ENCODE results near the gene COL8A1. TPM values are rescaled to one million over a fixed set of nuclear protein-coding genes. Genes with fewer than 3 reads are reported as not detected.

COL8A1 gene
- total and polyA plus RNA-seq, 2 donors (not counting 1 experiment from before 2014, with no cell fraction given): 0.12 TPM; not detected in 1

- Mint-ChIP-seq H3K4me1 (no peaks in the 10 kb centered on the region), H3K4me3 (no peak overlapping the region), H3K27me3 (peaks cover 4% of the 10 kb centered on the region), H3K27ac (no peak overlapping the region), H3K9me3 (ENCODE audit: insufficient read depth) (no peaks in the 10 kb centered on the region)
- no peak for DNase-seq
- ChIA-PET CTCF (no interaction called here), POLR2A (no interaction called here)
- intact Hi-C loops (cut with micrococcal nuclease): no loop called here
- Histone ChIP-seq H3K36me3 (replicated peaks in 1 of 2; ENCODE audit: control extremely low read depth in 1 of 2, control insufficient read depth in 1 of 2, extremely low read depth in 1 of 2, insufficient read depth in 2 of 2, low read length in 1 of 2) (no peaks in the 10 kb centered on the region), H2AFZ (ENCODE audit: insufficient read depth, low read depth, low read length, poor library complexity, severe bottlenecking) (no peak overlapping the region), H3K9me3 (ENCODE audit: control extremely low read depth in 1 of 3, control insufficient read depth in 2 of 3, insufficient read depth in 1 of 3, low read length in 2 of 3) (no peaks in the 10 kb centered on the region), H4K20me1 (ENCODE audit: control insufficient read depth, insufficient read depth, low read length, poor library complexity, severe bottlenecking) (no peaks in the 10 kb centered on the region), H3K4me1 (ENCODE audit: control insufficient read depth in 2 of 2, insufficient read depth in 2 of 2, low read length in 2 of 2) (no peaks in the 10 kb centered on the region), H3K79me2 (ENCODE audit: control insufficient read depth, insufficient read depth, low read length) (no peaks in the 10 kb centered on the region), H3K27ac (ENCODE audit: low read length in 2 of 2) (no peak overlapping the region), H3K9ac (ENCODE audit: low read length) (no peak overlapping the region), H3K4me2 (replicated peaks; ENCODE audit: low read depth, low read length, poor library complexity, severe bottlenecking) (no peak overlapping the region), H3K4me3 (ENCODE audit: control extremely low read depth in 1 of 5, extremely low read depth in 1 of 5, insufficient read depth in 1 of 5, low read depth in 2 of 5, low read length in 4 of 5) (no peak overlapping the region), H3K27me3 (replicated peaks in 1 of 4; ENCODE audit: control extremely low read depth in 1 of 4, control insufficient read depth in 3 of 4, insufficient read depth in 4 of 4, low read length in 3 of 4) (no peaks in the 10 kb centered on the region)
- ATAC-seq (ENCODE audit: low read depth): no peak
- 100% methylated on average over 1 of the region's 4 CpGs for WGBS (ENCODE audit: insufficient coverage)
- no peak for TF ChIP-seq EZH2 (IDR thresholded peaks at IDR 0.05; ENCODE audit: borderline replicate concordance, insufficient read depth, low read depth, low read length, poor library complexity, severe bottlenecking)
- no peak for TF ChIP-seq CTCF (IDR thresholded peaks at IDR 0.05)
These were observed 10.1 kb downstream of the COL8A1 start for GRCh38 chr3:99648516-99648915.

DNA sequence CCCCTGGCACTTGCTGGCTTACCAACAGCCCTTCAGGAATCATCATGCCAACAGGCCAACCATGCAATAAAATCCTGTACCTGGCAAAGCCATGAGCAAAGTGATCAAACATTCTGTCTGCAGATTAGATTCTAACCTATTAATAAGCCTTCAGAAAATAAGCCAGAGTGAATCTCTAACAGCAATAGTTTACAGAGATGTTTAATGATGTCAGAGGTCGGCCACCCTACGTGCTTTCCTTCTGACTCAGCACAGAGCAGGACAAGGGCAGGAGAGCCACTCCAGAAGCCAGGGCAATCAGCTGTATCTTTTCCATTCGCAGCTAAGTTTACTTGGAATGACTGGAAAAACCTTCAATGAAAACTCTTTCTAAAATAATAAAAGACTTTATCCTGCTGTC, 13.1 kb downstream of the COL8A1 start:
- H3K27me3 Mint-ChIP-seq: no peaks in the 10 kb centered on the region
- Histone ChIP-seq H3K4me2 (replicated peaks; ENCODE audit: low read depth, low read length, poor library complexity, severe bottlenecking) (no peak overlapping the region), H3K4me3 (ENCODE audit: control extremely low read depth in 1 of 5, extremely low read depth in 1 of 5, insufficient read depth in 1 of 5, low read depth in 2 of 5, low read length in 4 of 5) (no peak overlapping the region), H3K27ac (ENCODE audit: low read length in 2 of 2) (no peak overlapping the region), H3K4me1 (ENCODE audit: control insufficient read depth in 2 of 2, insufficient read depth in 2 of 2, low read length in 2 of 2) (no peaks in the 10 kb centered on the region), H3K9me3 (ENCODE audit: control extremely low read depth in 1 of 3, control insufficient read depth in 2 of 3, insufficient read depth in 1 of 3, low read length in 2 of 3) (no peaks in the 10 kb centered on the region), H4K20me1 (ENCODE audit: control insufficient read depth, insufficient read depth, low read length, poor library complexity, severe bottlenecking) (no peaks in the 10 kb centered on the region), H3K27me3 (replicated peaks in 1 of 4; ENCODE audit: control extremely low read depth in 1 of 4, control insufficient read depth in 3 of 4, insufficient read depth in 4 of 4, low read length in 3 of 4) (no peaks in the 10 kb centered on the region), H2AFZ (ENCODE audit: insufficient read depth, low read depth, low read length, poor library complexity, severe bottlenecking) (no peak overlapping the region), H3K9ac (ENCODE audit: low read length) (no peak overlapping the region), H3K79me2 (ENCODE audit: control insufficient read depth, insufficient read depth, low read length) (no peaks in the 10 kb centered on the region), H3K36me3 (replicated peaks in 1 of 2; ENCODE audit: control extremely low read depth in 1 of 2, control insufficient read depth in 1 of 2, extremely low read depth in 1 of 2, insufficient read depth in 2 of 2, low read length in 1 of 2) (no peaks in the 10 kb centered on the region)
- H3K9me3 Mint-ChIP-seq (ENCODE audit: insufficient read depth): no peaks in the 10 kb centered on the region
- DNase-seq: no peak
- intact Hi-C loops (cut with micrococcal nuclease): no loop called here
- ChIA-PET CTCF (no interaction called here), POLR2A (no interaction called here)
- H3K27ac Mint-ChIP-seq: no peak overlapping the region
- H3K4me3 Mint-ChIP-seq: no peak overlapping the region
- TF ChIP-seq CTCF (IDR thresholded peaks at IDR 0.05): no peak
- no peak for TF ChIP-seq EZH2 (IDR thresholded peaks at IDR 0.05; ENCODE audit: borderline replicate concordance, insufficient read depth, low read depth, low read length, poor library complexity, severe bottlenecking)
- H3K4me1 Mint-ChIP-seq: no peaks in the 10 kb centered on the region
- no CpG with 5 or more reads among the region's 3 CpGs for WGBS (ENCODE audit: insufficient coverage)
- no peak for ATAC-seq (ENCODE audit: low read depth)
